Hepatocyte (in vitro differentiated cells): ENCODE data around the gene C6orf58.

ENCODE experiments used
- EZH2 ChIP-seq: fragments of 200-600 bp; sonication (generic); IDR thresholded peaks from 2 replicates; pipeline ENCODE4 v1.6.1; 2016; ENCODE audit warnings: antibody characterized with exemption, mild to moderate bottlenecking, borderline replicate concordance
- EZH2phosphoT487 ChIP-seq: fragments of 200-600 bp; sonication (generic); IDR thresholded peaks from one replicate; pipeline ENCODE4 v1.6.1; 2018; ENCODE audit warnings: antibody characterized with exemption, mild to moderate bottlenecking, low read depth, moderate library complexity; ENCODE audit not compliant: unreplicated experiment, severe bottlenecking
- TF ChIP-seq, protein P1 (sequence below): fragments of 200-600 bp; sonication (generic); IDR thresholded peaks from 2 replicates; pipeline ENCODE4 v1.5.1; 2016; ENCODE audit warnings: antibody characterized with exemption, mild to moderate bottlenecking; ENCODE audit not compliant: poor library complexity

DNA sequence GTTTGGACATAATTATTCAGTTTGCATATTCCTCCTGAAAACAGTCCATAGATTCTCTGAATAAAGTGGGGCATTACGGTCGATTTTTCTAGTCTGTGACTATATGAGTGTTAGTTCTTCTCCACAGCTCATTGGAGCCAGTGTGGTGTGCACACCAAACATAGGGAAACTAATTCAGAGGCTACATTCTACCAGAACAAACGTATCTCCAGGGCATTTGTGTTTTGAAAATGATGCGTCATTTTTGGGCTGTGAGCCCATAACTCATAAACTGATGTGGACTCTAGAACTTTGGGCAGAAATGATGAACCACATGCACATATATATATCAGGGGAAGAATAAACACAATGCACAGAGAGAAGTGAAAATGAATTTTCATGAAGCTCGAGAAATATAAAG lies 41.8 kb downstream of the C6orf58 start:
- TF ChIP-seq, protein P1, sequence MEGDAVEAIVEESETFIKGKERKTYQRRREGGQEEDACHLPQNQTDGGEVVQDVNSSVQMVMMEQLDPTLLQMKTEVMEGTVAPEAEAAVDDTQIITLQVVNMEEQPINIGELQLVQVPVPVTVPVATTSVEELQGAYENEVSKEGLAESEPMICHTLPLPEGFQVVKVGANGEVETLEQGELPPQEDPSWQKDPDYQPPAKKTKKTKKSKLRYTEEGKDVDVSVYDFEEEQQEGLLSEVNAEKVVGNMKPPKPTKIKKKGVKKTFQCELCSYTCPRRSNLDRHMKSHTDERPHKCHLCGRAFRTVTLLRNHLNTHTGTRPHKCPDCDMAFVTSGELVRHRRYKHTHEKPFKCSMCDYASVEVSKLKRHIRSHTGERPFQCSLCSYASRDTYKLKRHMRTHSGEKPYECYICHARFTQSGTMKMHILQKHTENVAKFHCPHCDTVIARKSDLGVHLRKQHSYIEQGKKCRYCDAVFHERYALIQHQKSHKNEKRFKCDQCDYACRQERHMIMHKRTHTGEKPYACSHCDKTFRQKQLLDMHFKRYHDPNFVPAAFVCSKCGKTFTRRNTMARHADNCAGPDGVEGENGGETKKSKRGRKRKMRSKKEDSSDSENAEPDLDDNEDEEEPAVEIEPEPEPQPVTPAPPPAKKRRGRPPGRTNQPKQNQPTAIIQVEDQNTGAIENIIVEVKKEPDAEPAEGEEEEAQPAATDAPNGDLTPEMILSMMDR = no peak
- TF ChIP-seq EZH2phosphoT487 (no peak), EZH2 (no peak)
